Vagina (tissue), 2 donors: Measurements from ENCODE around the gene OPRM1. TPM values are rescaled to one million over a fixed set of nuclear protein-coding genes. Genes with fewer than 3 reads are reported as not detected.
"Not testable (repeated sequence)": the region's sequence is repeated elsewhere in the genome, so short reads cannot be mapped to it uniquely, and the experiment has no call there.

ENCODE experiments used
- DNase-seq, 2 donors: peaks; one replicate each; pipeline ENCODE4 v3.0.0-alpha.2; 2017; ENCODE audit errors: extremely low spot score in 2 of 2
- H3K27ac ChIP-seq: fragments of 200-600 bp; sonication (generic); one replicate; pipeline ENCODE4 v1.5.1; 2019
- H3K27me3 ChIP-seq: fragments of 200-600 bp; sonication (generic); one replicate; pipeline ENCODE4 v1.5.1; 2019
- H3K36me3 ChIP-seq, 2 donors: fragments of 200-600 bp; sonication (generic); one replicate each; pipeline ENCODE4 v1.5.1; 2017 to 2019
- H3K4me1 ChIP-seq: fragments of 200-600 bp; sonication (generic); one replicate; pipeline ENCODE4 v1.5.1; 2019
- H3K4me3 ChIP-seq, 2 donors: fragments of 200-600 bp; sonication (generic); 1 replicate in 1 of 2; 2 replicates in 1 of 2; pipeline ENCODE4 v1.5.1; 2016 to 2019
- H3K9me3 ChIP-seq: fragments of 200-600 bp; sonication (generic); one replicate; pipeline ENCODE4 v1.5.1; 2019
- CTCF ChIP-seq, 3 experiments: fragments of 450-650 bp in 2 of 3; fragments of 200-600 bp in 1 of 3; sonication (generic) in 1 of 3; IDR thresholded peaks; one replicate each; pipeline ENCODE4 v1.5.1; 2017 to 2019; ENCODE audit warnings: antibody characterized with exemption in 3 of 3, mild to moderate bottlenecking in 2 of 3, moderate library complexity in 2 of 3
- POLR2A ChIP-seq, 2 donors: fragments of 450-650 bp; IDR thresholded peaks; one replicate each; pipeline ENCODE4 v1.6.1; 2017; ENCODE audit warnings: antibody characterized with exemption in 2 of 2, mild to moderate bottlenecking in 2 of 2, moderate library complexity in 2 of 2
- POLR2AphosphoS5 ChIP-seq, 2 donors: sonication (generic); formaldehyde crosslinking; IDR thresholded peaks; one replicate each; pipeline ENCODE4 v1.9.0; 2017; ENCODE audit warnings: antibody characterized with exemption in 2 of 2, mild to moderate bottlenecking in 2 of 2, low read depth in 1 of 2; ENCODE audit not compliant: insufficient read depth in 1 of 2
- intact Hi-C: fragments of 100-400 bp; cut with DNase I; formaldehyde crosslinking; loops from one replicate; pipeline ENCODE4 v1.15.1; 2023
- total RNA-seq: library from RNA; depleted of rRNA; stranded (reverse); fragments of >200 nt; gene quantifications from one replicate; pipeline ENCODE4 v1.2.3, GENCODE V29; 2016

Gene OPRM1
- total RNA-seq, 1 donor from 2014 or later: 0.98 TPM

DNA sequence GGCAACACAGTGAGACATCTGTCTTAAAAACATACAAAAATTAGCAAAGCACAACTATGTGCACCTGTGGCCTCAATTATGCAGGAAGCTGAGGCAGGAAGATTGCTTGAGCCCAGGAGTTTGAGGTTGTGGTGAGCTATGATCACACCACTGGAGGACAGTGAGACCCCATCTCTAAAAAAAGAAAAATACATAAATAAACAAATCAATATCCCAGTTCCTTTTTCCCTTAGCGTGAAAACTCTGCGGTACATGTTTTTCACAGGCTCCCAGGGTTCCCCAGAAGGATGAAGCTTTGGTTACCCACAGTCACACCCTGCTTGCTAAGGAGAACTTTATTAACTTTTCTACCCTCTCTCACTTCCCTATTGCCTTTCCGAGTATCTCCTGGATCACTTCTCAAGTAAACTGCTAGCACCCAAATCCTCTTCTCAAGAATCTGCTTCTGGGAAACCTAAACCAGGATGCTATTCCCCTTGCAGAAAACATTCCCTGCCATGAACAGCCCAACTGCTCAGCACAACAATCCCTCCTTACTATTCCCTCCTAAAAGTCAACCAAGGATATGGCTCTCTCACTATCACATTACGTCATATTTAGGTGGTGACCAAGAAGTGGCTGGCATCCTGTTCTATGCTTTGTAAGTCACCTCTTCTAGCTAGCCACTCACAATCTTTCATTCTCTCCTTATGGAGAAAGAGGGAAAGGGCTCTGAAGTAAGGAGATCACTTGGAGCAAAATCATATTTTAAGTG is 195.2 kb downstream of the OPRM1 start:
- no peak for TF ChIP-seq POLR2A (IDR thresholded peaks at IDR 0.05)
- TF ChIP-seq POLR2AphosphoS5 (IDR thresholded peaks at IDR 0.05; ENCODE audit: insufficient read depth in 1 of 2, low read depth in 1 of 2): no peak
- TF ChIP-seq CTCF (IDR thresholded peaks at IDR 0.05): no peak
- no peak for DNase-seq

GRCh38 chr6:154236646-154237301 is 197.7 kb downstream of the OPRM1 start:
- Histone ChIP-seq H3K36me3 (no peaks in the 10 kb centered on the region), H3K4me1 (no peaks in the 10 kb centered on the region), H3K9me3 (no peaks in the 10 kb centered on the region), H3K27me3 (no peaks in the 10 kb centered on the region), H3K4me3 (no peak overlapping the region), H3K27ac (no peak overlapping the region)
- no peak for DNase-seq
- intact Hi-C loops: no loop called here
- no peak for TF ChIP-seq POLR2AphosphoS5 (IDR thresholded peaks at IDR 0.05; ENCODE audit: insufficient read depth in 1 of 2, low read depth in 1 of 2)
- no peak for TF ChIP-seq POLR2A (IDR thresholded peaks at IDR 0.05)
- no peak for TF ChIP-seq CTCF (IDR thresholded peaks at IDR 0.05)

More for the DNA sequence above, 195.2 kb downstream of the OPRM1 start:
- intact Hi-C loops: no loop called here
- no peaks in the 10 kb centered on the region for H3K36me3 ChIP-seq
- H3K27ac ChIP-seq: no peak overlapping the region
- H3K4me3 ChIP-seq: no peak overlapping the region
- H3K4me1 ChIP-seq: no peaks in the 10 kb centered on the region
- H3K27me3 ChIP-seq: no peaks in the 10 kb centered on the region
- H3K9me3 ChIP-seq: no peaks in the 10 kb centered on the region

DNA sequence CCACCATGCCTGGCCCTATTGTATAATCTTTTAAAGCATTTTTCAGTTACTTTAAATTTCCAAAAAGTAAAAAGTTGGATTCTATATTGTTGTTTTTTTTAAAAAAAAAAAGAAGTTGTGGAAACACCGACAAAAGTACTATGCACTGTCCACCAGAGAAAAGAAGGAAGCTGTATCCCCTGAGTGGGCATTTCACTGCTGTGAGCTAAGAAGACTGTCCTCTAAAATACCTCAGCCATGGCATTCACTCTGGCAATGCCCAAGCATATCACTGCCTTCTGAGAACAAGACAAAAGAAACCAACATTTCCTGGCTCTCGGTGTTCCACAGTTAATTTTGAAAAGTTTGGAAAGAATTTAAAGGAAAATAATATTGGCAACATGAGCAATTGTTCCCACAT is 199.8 kb downstream of the OPRM1 start:
- DNase-seq: no peak
- no peak overlapping the region for H3K4me3 ChIP-seq
- no peak overlapping the region for H3K27ac ChIP-seq
- no peaks in the 10 kb centered on the region for H3K36me3 ChIP-seq
- intact Hi-C loops: no loop called here
- TF ChIP-seq POLR2A (IDR thresholded peaks at IDR 0.05) (no peak), POLR2AphosphoS5 (IDR thresholded peaks at IDR 0.05; ENCODE audit: insufficient read depth in 1 of 2, low read depth in 1 of 2) (no peak), CTCF (IDR thresholded peaks at IDR 0.05) (no peak)
- no peaks in the 10 kb centered on the region for H3K9me3 ChIP-seq
- no peaks in the 10 kb centered on the region for H3K27me3 ChIP-seq
- no peaks in the 10 kb centered on the region for H3K4me1 ChIP-seq

DNA sequence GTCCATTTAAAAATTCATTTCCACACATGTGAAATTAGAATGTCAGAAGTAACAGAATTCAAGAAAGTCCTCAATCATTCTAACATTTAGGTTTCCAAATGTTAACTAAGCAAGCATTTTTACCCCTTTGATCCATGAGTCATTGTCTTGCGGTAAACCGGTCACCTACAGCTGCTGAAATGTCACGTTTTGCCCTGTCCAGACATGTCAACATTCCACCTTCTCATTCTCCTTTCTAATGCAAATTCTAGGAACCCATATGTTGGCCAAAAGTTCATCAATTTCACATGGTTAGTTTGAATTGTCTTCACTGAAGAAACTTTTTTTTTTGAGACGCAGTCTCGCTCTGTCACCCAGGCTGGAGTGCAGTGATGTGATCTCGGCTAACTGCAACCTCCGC is 200.4 kb downstream of the OPRM1 start:
- H3K27ac ChIP-seq: no peak overlapping the region
- intact Hi-C loops: no loop called here

GRCh38 chr6:154241061-154241460 is 202.0 kb downstream of the OPRM1 start:
- DNase-seq, H3K27ac ChIP-seq, H3K27me3 ChIP-seq, H3K4me3 ChIP-seq, H3K4me1 ChIP-seq, H3K36me3 ChIP-seq, intact Hi-C loops, H3K9me3 ChIP-seq: not testable (repeated sequence)

More for the DNA sequence above, 200.4 kb downstream of the OPRM1 start:
- Histone ChIP-seq H3K27me3 (no peaks in the 10 kb centered on the region), H3K9me3 (no peaks in the 10 kb centered on the region), H3K4me3 (no peak overlapping the region), H3K36me3 (no peaks in the 10 kb centered on the region), H3K4me1 (no peaks in the 10 kb centered on the region)
- DNase-seq: no peak
- no peak for TF ChIP-seq POLR2AphosphoS5 (IDR thresholded peaks at IDR 0.05; ENCODE audit: insufficient read depth in 1 of 2, low read depth in 1 of 2)

DNA sequence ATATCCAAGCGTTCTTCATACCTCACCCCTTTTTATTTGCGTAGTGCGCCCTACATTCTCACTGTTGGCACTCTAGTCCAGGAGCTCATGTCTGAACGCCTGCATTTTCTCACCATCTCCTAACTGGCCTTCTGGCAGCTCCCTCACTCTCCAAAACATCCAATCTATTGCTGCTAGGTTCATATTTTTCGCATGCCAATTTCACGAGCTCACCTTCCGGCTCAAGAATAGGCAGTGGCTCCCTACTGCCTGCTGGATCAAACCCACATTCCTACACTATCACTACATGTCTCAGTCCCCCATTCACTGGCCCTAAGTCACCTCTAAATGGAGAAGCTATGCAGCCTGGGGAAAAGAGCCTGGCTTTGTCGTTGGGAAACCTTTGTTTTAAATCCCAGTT is 202.5 kb downstream of the OPRM1 start:
- no peak for TF ChIP-seq POLR2A (IDR thresholded peaks at IDR 0.05)
- TF ChIP-seq POLR2AphosphoS5 (IDR thresholded peaks at IDR 0.05; ENCODE audit: insufficient read depth in 1 of 2, low read depth in 1 of 2): no peak
- TF ChIP-seq CTCF (IDR thresholded peaks at IDR 0.05): no peak
- H3K27ac ChIP-seq: no peak overlapping the region
- no peak overlapping the region for H3K4me3 ChIP-seq
- no peaks in the 10 kb centered on the region for H3K36me3 ChIP-seq
- no peaks in the 10 kb centered on the region for H3K27me3 ChIP-seq
- H3K9me3 ChIP-seq: no peaks in the 10 kb centered on the region
- intact Hi-C loops: no loop called here
- no peak for DNase-seq
- H3K4me1 ChIP-seq: no peaks in the 10 kb centered on the region
